Coronary artery (tissue), 2 donors: Measurements from ENCODE around the gene MEA1.

Experiments used
- DNase-seq: peaks from one replicate; pipeline ENCODE4 v3.0.0-alpha.2; 2017; ENCODE audit warnings: low spot score
- H3K27ac ChIP-seq, 2 donors: fragments of 200-600 bp; sonication (generic); one replicate each; pipeline ENCODE4 v1.5.1; 2016 to 2019
- H3K4me3 ChIP-seq: fragments of 200-600 bp; sonication (generic); 2 replicates; pipeline ENCODE4 v1.5.1; 2016; ENCODE audit warnings: mild to moderate bottlenecking, moderate library complexity
- TF ChIP-seq, protein P1 (sequence below): fragments of 200-600 bp; sonication (generic); IDR thresholded peaks from one replicate; pipeline ENCODE4 v1.5.1; 2019; ENCODE audit warnings: antibody characterized with exemption

MEA1 gene

GRCh38 chr6:43037706-43038105 lies 24.0 kb upstream of the MEA1 start:
- no peak for DNase-seq
- Histone ChIP-seq H3K27ac (no peak overlapping the region), H3K4me3 (no peak overlapping the region)
- TF ChIP-seq, protein P1, sequence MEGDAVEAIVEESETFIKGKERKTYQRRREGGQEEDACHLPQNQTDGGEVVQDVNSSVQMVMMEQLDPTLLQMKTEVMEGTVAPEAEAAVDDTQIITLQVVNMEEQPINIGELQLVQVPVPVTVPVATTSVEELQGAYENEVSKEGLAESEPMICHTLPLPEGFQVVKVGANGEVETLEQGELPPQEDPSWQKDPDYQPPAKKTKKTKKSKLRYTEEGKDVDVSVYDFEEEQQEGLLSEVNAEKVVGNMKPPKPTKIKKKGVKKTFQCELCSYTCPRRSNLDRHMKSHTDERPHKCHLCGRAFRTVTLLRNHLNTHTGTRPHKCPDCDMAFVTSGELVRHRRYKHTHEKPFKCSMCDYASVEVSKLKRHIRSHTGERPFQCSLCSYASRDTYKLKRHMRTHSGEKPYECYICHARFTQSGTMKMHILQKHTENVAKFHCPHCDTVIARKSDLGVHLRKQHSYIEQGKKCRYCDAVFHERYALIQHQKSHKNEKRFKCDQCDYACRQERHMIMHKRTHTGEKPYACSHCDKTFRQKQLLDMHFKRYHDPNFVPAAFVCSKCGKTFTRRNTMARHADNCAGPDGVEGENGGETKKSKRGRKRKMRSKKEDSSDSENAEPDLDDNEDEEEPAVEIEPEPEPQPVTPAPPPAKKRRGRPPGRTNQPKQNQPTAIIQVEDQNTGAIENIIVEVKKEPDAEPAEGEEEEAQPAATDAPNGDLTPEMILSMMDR = no peak

DNA sequence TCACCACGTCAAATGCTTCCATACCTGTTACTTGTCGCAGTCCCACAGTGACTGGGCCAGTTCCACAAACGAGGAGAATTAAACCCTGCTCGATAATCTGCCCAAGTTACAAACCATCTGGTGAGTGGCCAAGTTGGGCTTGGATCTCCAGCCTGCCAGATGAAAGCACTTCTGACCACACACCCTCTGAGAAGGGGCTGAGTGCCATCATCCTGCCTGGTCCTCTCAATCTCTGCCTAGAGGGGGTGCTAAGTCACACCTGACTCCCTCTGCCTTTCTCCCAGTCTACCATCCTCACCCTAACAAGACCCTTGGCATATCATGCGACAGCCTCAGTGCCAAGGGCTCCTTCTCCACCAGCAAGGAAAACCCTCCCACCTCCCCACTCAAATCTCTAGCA lies 23.5 kb upstream of the MEA1 start:
- Histone ChIP-seq H3K27ac (no peak overlapping the region), H3K4me3 (no peak overlapping the region)
- no peak for DNase-seq
- TF ChIP-seq, protein P1 = no peak

DNA sequence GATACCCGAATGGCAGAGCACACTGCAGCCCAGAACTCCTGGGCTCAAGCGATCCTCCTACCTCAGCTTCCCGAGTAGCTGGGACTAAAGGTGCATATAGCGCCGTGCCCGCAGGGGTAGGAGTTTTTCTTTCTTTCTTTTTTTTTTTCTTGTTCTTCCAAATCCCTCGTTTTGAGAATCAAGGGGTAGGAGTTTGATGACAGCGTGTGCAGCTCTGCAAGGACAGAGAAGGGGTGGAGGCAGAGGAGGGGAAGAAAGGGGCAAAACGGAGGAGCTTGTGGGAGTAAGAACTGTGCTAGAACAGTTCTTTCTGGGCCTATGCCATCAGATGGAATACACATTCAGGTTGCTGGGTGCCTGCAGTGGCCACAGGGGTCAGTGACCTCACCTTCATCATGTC lies 23.0 kb upstream of the MEA1 start:
- TF ChIP-seq, protein P1 = no peak
- Histone ChIP-seq H3K27ac (no peak overlapping the region), H3K4me3 (no peak overlapping the region)
- DNase-seq = no peak

GRCh38 chr6:43035495-43036194 lies 21.9 kb upstream of the MEA1 start:
- Histone ChIP-seq H3K4me3 (no peak overlapping the region), H3K27ac (no peak overlapping the region)
- TF ChIP-seq, protein P1 = no peak
- no peak for DNase-seq

GRCh38 chr6:43034190-43034525 lies 20.4 kb upstream of the MEA1 start:
- no peak overlapping the region for H3K4me3 ChIP-seq
- no peak overlapping the region for H3K27ac ChIP-seq
- TF ChIP-seq, protein P1 = no peak
- DNase-seq = no peak

GRCh38 chr6:43033496-43034189 lies 19.9 kb upstream of the MEA1 start:
- TF ChIP-seq, protein P1 = no peak
- H3K27ac ChIP-seq = no peak overlapping the region
- H3K4me3 ChIP-seq = no peak overlapping the region
- DNase-seq = no peak

- Histone ChIP-seq H3K27ac (no peak overlapping the region), H3K4me3 (no peak overlapping the region)
- TF ChIP-seq, protein P1 = no peak
- DNase-seq = no peak
These were observed 18.6 kb upstream of the MEA1 start for GRCh38 chr6:43032326-43032725.
